Measurements from ENCODE around the gene PMVK. TPM values are rescaled to one million over a fixed set of nuclear protein-coding genes. Genes with fewer than 3 reads are reported as not detected.

Gene PMVK
- total and polyA plus RNA-seq, 10 of the 15 experiments (the other 5 are each of a cell fraction or from before 2014, with no cell fraction given): 6.0 to 121 (median 49.4) TPM

- TF ChIP-seq LARP7 (IDR thresholded peaks at IDR 0.05): no peak; the same call in 1 of the 2 replicates
- no peak for TF ChIP-seq TARDBP (IDR thresholded peaks at IDR 0.05; ENCODE audit: borderline replicate concordance)
- TF ChIP-seq POLR2A (IDR thresholded peaks at IDR 0.05; ENCODE audit: low read depth, low read length): peak; percentile 85
- TF ChIP-seq NFYB (IDR thresholded peaks at IDR 0.05; ENCODE audit: insufficient read depth, low read depth, low read length): peak; percentile 99
- TF ChIP-seq IKZF2 (IDR thresholded peaks at IDR 0.05): no peak
- peak; percentile 56 for TF ChIP-seq GATAD2B (conservative IDR thresholded peaks at IDR 0.05; ENCODE audit: low read depth)
- TF ChIP-seq ZNF217 (IDR thresholded peaks at IDR 0.05): no peak
- 0 out of 2 replicates have a peak, but pooled peaks have one; percentile 17 for TF ChIP-seq HSF1 (IDR thresholded peaks at IDR 0.05; ENCODE audit: low read depth, low read length)
- no peak for TF ChIP-seq MYB (IDR thresholded peaks at IDR 0.05; ENCODE audit: borderline replicate concordance, low read depth, low read length)
- TF ChIP-seq TCF12 (IDR thresholded peaks at IDR 0.05; ENCODE audit: low read depth, low read length): no peak
- peak; percentile 63; the same call in 1 of the 2 replicates for TF ChIP-seq PML (IDR thresholded peaks at IDR 0.05; ENCODE audit: low read length)
- peak; percentile 5; the same call in 1 of the 2 replicates for TF ChIP-seq DPF2 (IDR thresholded peaks at IDR 0.05)
- TF ChIP-seq ZBTB40 (IDR thresholded peaks at IDR 0.05; ENCODE audit: borderline replicate concordance): peak; percentile 99
- no peak for TF ChIP-seq CHD1 (IDR thresholded peaks at IDR 0.05; ENCODE audit: low read depth, low read length)
- no peak for TF ChIP-seq PRDM15 (CRISPR knock-in tag; IDR thresholded peaks at IDR 0.05)
- peak; percentile 78 to 84; a peak in 3 of 4 replicates for TF ChIP-seq BHLHE40 (IDR thresholded peaks at IDR 0.05; ENCODE audit: borderline replicate concordance in 1 of 2, low read depth in 2 of 2, low read length in 1 of 2)
- peak; percentile 45 for TF ChIP-seq HCFC1 (IDR thresholded peaks at IDR 0.05; ENCODE audit: low read length)
- TF ChIP-seq POLR2AphosphoS5 (IDR thresholded peaks at IDR 0.05; ENCODE audit: low read length): peak; percentile 58
- TF ChIP-seq EZH2 (IDR thresholded peaks at IDR 0.05; ENCODE audit: borderline replicate concordance, control insufficient read depth, low read depth, low read length): no peak
- no peak for TF ChIP-seq TBL1XR1 (IDR thresholded peaks at IDR 0.05; ENCODE audit: low read depth, low read length)
- no peak for TF ChIP-seq BACH1 (IDR thresholded peaks at IDR 0.05; ENCODE audit: borderline replicate concordance)
- TF ChIP-seq SRF (IDR thresholded peaks at IDR 0.05; ENCODE audit: low read depth in 2 of 2, low read length in 2 of 2): no peak
- 0 out of 2 replicates have a peak, but pooled peaks have one; percentile 18 for TF ChIP-seq RAD51 (IDR thresholded peaks at IDR 0.05)
These were observed 37.7 kb upstream of the PMVK start, which contains the start of gene CKS1B (continued) for GRCh38 chr1:154974102-154974807.
